Natural killer cell (primary cell): ENCODE results near the gene SLC16A6. TPM values are rescaled to one million over a fixed set of nuclear protein-coding genes. Genes with fewer than 3 reads are reported as not detected.

Experiments
- ATAC-seq, 3 donors: fragments of 150-1000 bp in 2 of 3; fragments of 200-7000 bp in 1 of 3; cut with Tn5 transposase; 1 replicate in 1 of 3; 2 replicates in 2 of 3; pipeline ENCODE4 v1.10.0; 2021; ENCODE audit warnings: mild to moderate bottlenecking in 2 of 3, moderate library complexity in 2 of 3
- DNase-seq, 2 donors: peaks; one replicate each; pipeline versions ENCODE4 v3.0.0 to v3.0.0-alpha.2; 2013 to 2021; ENCODE audit warnings: mixed read lengths in 1 of 2
- H3K27ac ChIP-seq: one replicate; pipeline ENCODE4 v1.5.1; 2013; ENCODE audit warnings: mild to moderate bottlenecking, low read length
- H3K27me3 ChIP-seq: one replicate; pipeline ENCODE4 v1.6.1; 2013; ENCODE audit warnings: low read length; ENCODE audit not compliant: control insufficient read depth, insufficient read depth
- H3K36me3 ChIP-seq: one replicate; pipeline ENCODE4 v1.6.1; 2013; ENCODE audit warnings: low read length; ENCODE audit not compliant: control insufficient read depth, insufficient read depth
- H3K4me1 ChIP-seq: one replicate; pipeline ENCODE4 v1.6.1; 2013; ENCODE audit warnings: low read length; ENCODE audit not compliant: control insufficient read depth, insufficient read depth
- H3K4me3 ChIP-seq: one replicate; pipeline ENCODE4 v1.5.1; 2013; ENCODE audit warnings: low read length
- H3K9me3 ChIP-seq: one replicate; pipeline ENCODE4 v1.6.1; 2013; ENCODE audit warnings: low read length; ENCODE audit not compliant: control insufficient read depth, insufficient read depth
- H3K27ac Mint-ChIP-seq, 2 donors: one replicate each; pipeline ENCODE4 v1.8.0; 2022; ENCODE audit warnings: mild to moderate bottlenecking in 2 of 2, mixed read lengths in 2 of 2, moderate library complexity in 1 of 2
- H3K27me3 Mint-ChIP-seq, 2 donors: one replicate each; pipeline ENCODE4 v1.8.0; 2022; ENCODE audit warnings: low read depth in 2 of 2, mixed read lengths in 2 of 2
- H3K36me3 Mint-ChIP-seq: one replicate; pipeline ENCODE4 v1.8.0; 2022; ENCODE audit warnings: mixed read lengths
- H3K4me1 Mint-ChIP-seq, 2 donors: one replicate each; pipeline ENCODE4 v1.8.0; 2022; ENCODE audit warnings: mixed read lengths in 2 of 2
- H3K4me3 Mint-ChIP-seq: one replicate; pipeline ENCODE4 v1.8.0; 2022; ENCODE audit warnings: mild to moderate bottlenecking, moderate library complexity, mixed read lengths
- H3K9me3 Mint-ChIP-seq, 2 donors: one replicate each; pipeline ENCODE4 v1.8.0; 2022; ENCODE audit warnings: mixed read lengths in 2 of 2
- WGBS: methylation state at CpG from one replicate; pipeline ENCODE4 v1.1.7; 2013; ENCODE audit warnings: missing lambda C conversion rate; ENCODE audit not compliant: insufficient coverage; 5-methylcytosine and 5-hydroxymethylcytosine counted together
- intact Hi-C: fragments of 100-400 bp; cut with micrococcal nuclease; formaldehyde crosslinking; loops from one replicate; pipeline ENCODE4 v1.14.2; 2022
- total RNA-seq, 4 donors: library from RNA; stranded (reverse); fragments of 120-200 nt in 1 of 4; gene quantifications; one replicate each; pipeline versions ENCODE4 v1.2.3 to v1.2.4, GENCODE V29; 2013 to 2022
- TF ChIP-seq, protein P1 (sequence below): fragments of 200-600 bp; IDR thresholded peaks from one replicate; pipeline ENCODE4 v1.8.0; 2022; ENCODE audit warnings: antibody characterized with exemption

Gene SLC16A6
- total RNA-seq, 3 donors from 2014 or later (not counting 1 experiment from before 2014, with no cell fraction given) = 16.5 to 20.9 (median 19.4) TPM

DNA sequence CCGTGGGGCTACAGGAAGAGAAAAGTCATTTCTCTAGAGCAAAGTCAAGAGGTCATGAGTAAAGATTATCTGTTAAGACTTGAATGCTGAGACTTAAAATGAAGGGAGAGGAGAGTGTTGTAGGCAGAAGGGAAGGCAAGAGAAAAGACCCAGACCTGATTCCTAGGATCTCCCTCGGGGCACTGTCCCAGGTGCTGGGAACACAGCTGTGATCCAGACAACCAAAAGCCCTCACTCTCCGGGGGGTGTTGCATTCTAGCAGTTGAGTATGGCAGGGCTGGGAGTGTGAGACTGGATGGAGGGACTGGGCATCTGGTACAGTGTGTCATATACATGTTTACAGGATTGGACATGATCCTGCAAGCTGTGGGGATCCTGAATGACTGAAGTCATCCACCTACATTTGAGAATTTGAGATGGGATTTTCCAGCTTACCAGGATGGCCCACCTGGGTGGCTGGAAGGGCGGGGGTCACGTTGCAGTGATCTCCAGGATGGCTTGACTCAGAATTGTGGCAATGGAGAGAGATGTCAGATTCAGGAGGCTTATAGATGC, 29.5 kb upstream of the SLC16A6 start:
- no peaks in the 10 kb centered on the region for H3K36me3 ChIP-seq
- Mint-ChIP-seq H3K27ac (peak overlapping the region; percentile 3 to 78), H3K9me3 (peaks cover 0 to 4% of the 10 kb centered on the region in 2 donors), H3K4me3 (peak overlapping the region; percentile 59), H3K4me1 (peaks cover 55 to 61% of the 10 kb centered on the region in 2 donors), H3K27me3 (no peaks in the 10 kb centered on the region), H3K36me3 (no peaks in the 10 kb centered on the region)
- no peak for DNase-seq
- H3K27me3 ChIP-seq = no peaks in the 10 kb centered on the region
- 84% methylated on average over 5 of the region's 5 CpGs for WGBS
- H3K9me3 ChIP-seq = no peaks in the 10 kb centered on the region
- H3K27ac ChIP-seq = no peak overlapping the region
- peaks cover 48% of the 10 kb centered on the region for H3K4me1 ChIP-seq
- H3K4me3 ChIP-seq = no peak overlapping the region
- TF ChIP-seq, protein P1, sequence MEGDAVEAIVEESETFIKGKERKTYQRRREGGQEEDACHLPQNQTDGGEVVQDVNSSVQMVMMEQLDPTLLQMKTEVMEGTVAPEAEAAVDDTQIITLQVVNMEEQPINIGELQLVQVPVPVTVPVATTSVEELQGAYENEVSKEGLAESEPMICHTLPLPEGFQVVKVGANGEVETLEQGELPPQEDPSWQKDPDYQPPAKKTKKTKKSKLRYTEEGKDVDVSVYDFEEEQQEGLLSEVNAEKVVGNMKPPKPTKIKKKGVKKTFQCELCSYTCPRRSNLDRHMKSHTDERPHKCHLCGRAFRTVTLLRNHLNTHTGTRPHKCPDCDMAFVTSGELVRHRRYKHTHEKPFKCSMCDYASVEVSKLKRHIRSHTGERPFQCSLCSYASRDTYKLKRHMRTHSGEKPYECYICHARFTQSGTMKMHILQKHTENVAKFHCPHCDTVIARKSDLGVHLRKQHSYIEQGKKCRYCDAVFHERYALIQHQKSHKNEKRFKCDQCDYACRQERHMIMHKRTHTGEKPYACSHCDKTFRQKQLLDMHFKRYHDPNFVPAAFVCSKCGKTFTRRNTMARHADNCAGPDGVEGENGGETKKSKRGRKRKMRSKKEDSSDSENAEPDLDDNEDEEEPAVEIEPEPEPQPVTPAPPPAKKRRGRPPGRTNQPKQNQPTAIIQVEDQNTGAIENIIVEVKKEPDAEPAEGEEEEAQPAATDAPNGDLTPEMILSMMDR = no peak
- intact Hi-C loops = no loop called here
- ATAC-seq = no peak

DNA sequence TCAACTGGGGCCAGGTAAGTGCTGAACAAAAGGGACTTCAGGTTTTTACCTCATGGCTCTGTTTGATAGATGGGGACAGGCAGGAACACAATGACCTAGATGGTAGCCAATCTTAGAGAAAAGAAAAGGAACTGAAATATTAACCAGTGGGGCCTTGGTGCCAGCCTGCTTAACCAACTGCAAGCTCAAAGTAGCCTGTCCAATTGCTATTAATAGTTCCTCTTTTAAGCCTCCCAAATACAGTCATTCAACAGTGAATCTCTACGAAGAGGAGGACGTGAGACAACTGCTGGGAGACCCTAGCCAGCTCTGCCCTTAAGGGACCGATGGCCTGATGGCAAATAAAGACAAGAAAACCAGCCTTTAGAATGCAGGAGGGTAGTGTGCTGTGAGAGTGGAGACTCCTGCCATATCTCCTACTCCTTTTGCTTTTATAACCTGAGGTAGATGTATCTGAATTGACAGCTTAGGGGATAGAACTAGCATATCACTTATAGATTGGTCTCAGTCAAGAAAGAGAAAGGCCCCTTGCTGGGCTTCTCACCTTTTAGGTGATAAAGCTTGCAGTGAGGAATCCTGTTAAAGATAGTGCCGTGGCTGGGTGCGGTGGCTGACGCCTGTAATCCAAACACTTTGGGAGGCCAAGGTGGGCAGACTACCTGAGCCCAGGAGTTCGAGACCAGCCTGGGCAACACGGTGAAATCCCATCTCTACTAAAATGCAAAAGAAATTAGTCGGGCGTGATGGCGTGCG, 28.7 kb upstream of the SLC16A6 start:
- intact Hi-C loops = no loop called here
- no peak for DNase-seq
- no peak overlapping the region for H3K27ac ChIP-seq

DNA sequence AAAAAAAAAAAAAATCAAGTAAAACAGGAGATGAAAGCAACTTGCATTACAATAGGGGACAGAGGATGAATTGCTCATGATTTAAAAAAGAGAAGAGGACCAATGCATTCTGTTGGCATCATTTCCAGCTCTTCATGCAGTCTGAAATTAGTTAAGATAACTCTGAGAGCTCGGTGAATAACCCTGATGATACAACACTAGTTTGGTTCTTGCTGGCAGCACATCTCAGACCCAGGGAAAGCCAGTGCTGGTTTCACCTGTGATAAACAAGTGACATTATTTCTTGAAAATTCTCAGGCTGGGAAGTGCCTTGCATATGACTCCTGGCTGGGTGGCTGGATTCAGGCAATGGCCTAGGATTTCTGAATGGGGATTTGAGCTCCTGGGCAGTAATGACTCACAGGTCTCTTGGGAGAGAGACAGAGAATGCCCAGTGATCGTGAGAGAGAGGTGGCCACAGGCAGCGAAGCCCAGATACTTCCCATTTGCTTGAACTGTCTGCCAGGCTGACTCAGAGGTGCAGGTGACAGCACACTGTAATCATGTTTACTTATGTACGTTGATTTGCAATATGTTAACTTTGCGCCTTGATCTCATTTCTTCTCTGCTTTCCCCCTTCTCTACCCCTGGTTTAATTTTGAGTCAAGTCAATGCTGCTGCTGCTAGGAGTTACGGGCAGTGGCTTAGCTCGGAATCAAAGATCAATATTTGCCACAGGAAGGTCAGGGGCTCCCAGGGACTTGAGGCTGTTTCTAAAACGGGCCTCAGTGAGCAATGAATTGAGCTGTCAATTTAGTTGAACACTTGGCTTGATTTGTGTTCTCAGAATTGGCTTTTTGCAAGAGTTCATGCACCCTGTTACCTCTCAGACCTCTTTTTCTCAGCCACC, 27.4 kb upstream of the SLC16A6 start:
- H3K4me1 ChIP-seq = peaks cover 58% of the 10 kb centered on the region
- H3K36me3 Mint-ChIP-seq = no peaks in the 10 kb centered on the region
- TF ChIP-seq, protein P1 = no peak
- peaks cover 0 to 4% of the 10 kb centered on the region in 2 donors for H3K9me3 Mint-ChIP-seq
- ATAC-seq (no peak), DNase-seq (no peak)
- H3K4me1 Mint-ChIP-seq = peaks cover 59 to 68% of the 10 kb centered on the region in 2 donors
- WGBS = 83% methylated on average over 8 of the region's 8 CpGs
- H3K27ac Mint-ChIP-seq = no peak overlapping the region
- no peaks in the 10 kb centered on the region for H3K27me3 Mint-ChIP-seq
- H3K27me3 ChIP-seq = no peaks in the 10 kb centered on the region
- no peak overlapping the region for H3K27ac ChIP-seq
- no peak overlapping the region for H3K4me3 ChIP-seq
- H3K9me3 ChIP-seq = no peaks in the 10 kb centered on the region
- H3K4me3 Mint-ChIP-seq = no peak overlapping the region
- intact Hi-C loops = no loop called here
- no peaks in the 10 kb centered on the region for H3K36me3 ChIP-seq

More for the DNA sequence above, 28.7 kb upstream of the SLC16A6 start:
- H3K4me3 ChIP-seq = no peak overlapping the region
- TF ChIP-seq, protein P1 = no peak
- H3K36me3 ChIP-seq = no peaks in the 10 kb centered on the region
- peaks cover 55% of the 10 kb centered on the region for H3K4me1 ChIP-seq
- no peak for ATAC-seq
- Mint-ChIP-seq H3K4me1 (peaks cover 62 to 64% of the 10 kb centered on the region in 2 donors), H3K36me3 (no peaks in the 10 kb centered on the region), H3K27ac (peak overlapping the region; percentile 3 to 78), H3K27me3 (no peaks in the 10 kb centered on the region), H3K4me3 (peak overlapping the region; percentile 59), H3K9me3 (peaks cover 0 to 4% of the 10 kb centered on the region in 2 donors)
- H3K9me3 ChIP-seq = no peaks in the 10 kb centered on the region
- WGBS = 80% methylated on average over 12 of the region's 12 CpGs
- no peaks in the 10 kb centered on the region for H3K27me3 ChIP-seq
